GM19239 (cell line): ENCODE results near the gene GALNT7.
"Not testable (repeated sequence)": the region's sequence is repeated elsewhere in the genome, so short reads cannot be mapped to it uniquely, and the experiment has no call there.

Experiments used
- DNase-seq: peaks from one replicate; pipeline ENCODE4 v3.0.0; 2011; ENCODE audit warnings: low spot score; ENCODE audit not compliant: insufficient read length
- FAIRE-seq: peaks from 2 replicates; lab custom pipeline; 2011; peaks lifted over from hg19 to GRCh38; lab: Jason Lieb, UNC

Gene GALNT7

GRCh38 chr4:173192375-173193162 is 24.0 kb downstream of the GALNT7 start:
- FAIRE-seq (peak; percentile 66), DNase-seq (no peak)

GRCh38 chr4:173194157-173194556 is 25.5 kb downstream of the GALNT7 start:
- FAIRE-seq = no peak
- DNase-seq = no peak

GRCh38 chr4:173195109-173195508 is 26.5 kb downstream of the GALNT7 start:
- FAIRE-seq (no peak), DNase-seq (no peak)

- no peak for DNase-seq
- no peak for FAIRE-seq
Measured at GRCh38 chr4:173199553-173199952, 30.9 kb downstream of the GALNT7 start.

- DNase-seq (no peak), FAIRE-seq (no peak)
Measured at GRCh38 chr4:173200103-173200884, 31.7 kb downstream of the GALNT7 start.

GRCh38 chr4:173202395-173202794 is 33.8 kb downstream of the GALNT7 start:
- no peak for FAIRE-seq
- no peak for DNase-seq

GRCh38 chr4:173205656-173206055 is 37.0 kb downstream of the GALNT7 start:
- DNase-seq (no peak), FAIRE-seq (no peak)

GRCh38 chr4:173208420-173208819 is 39.8 kb downstream of the GALNT7 start:
- FAIRE-seq = no peak
- DNase-seq = no peak

GRCh38 chr4:173211222-173211621 is 42.6 kb downstream of the GALNT7 start:
- FAIRE-seq (no peak), DNase-seq (no peak)

GRCh38 chr4:173211838-173212237 is 43.2 kb downstream of the GALNT7 start:
- no peak for FAIRE-seq
- no peak for DNase-seq

GRCh38 chr4:173212379-173212778 is 43.8 kb downstream of the GALNT7 start:
- DNase-seq = no peak
- FAIRE-seq = no peak

- DNase-seq (no peak), FAIRE-seq (no peak)
Measured at GRCh38 chr4:173213296-173213695, 44.7 kb downstream of the GALNT7 start.

- no peak for DNase-seq
- FAIRE-seq = no peak
Measured at GRCh38 chr4:173214231-173214630, 45.6 kb downstream of the GALNT7 start.

GRCh38 chr4:173214661-173215060 is 46.0 kb downstream of the GALNT7 start:
- FAIRE-seq = no peak

GRCh38 chr4:173217075-173217474 is 48.5 kb downstream of the GALNT7 start:
- FAIRE-seq (no peak), DNase-seq (no peak)

More at GRCh38 chr4:173214661-173215060, 46.0 kb downstream of the GALNT7 start:
- DNase-seq = no peak

GRCh38 chr4:173217727-173218126 is 49.1 kb downstream of the GALNT7 start:
- no peak for DNase-seq
- FAIRE-seq = no peak

GRCh38 chr4:173218411-173219125 is 50.0 kb downstream of the GALNT7 start:
- FAIRE-seq = no peak
- DNase-seq = no peak

- DNase-seq, FAIRE-seq: not testable (repeated sequence)
Measured at GRCh38 chr4:173219126-173219437, 50.5 kb downstream of the GALNT7 start.

- FAIRE-seq (no peak), DNase-seq (no peak)
Measured at GRCh38 chr4:173223743-173224142, 55.1 kb downstream of the GALNT7 start.

- FAIRE-seq = no peak
Measured at GRCh38 chr4:173226401-173226888, 57.8 kb downstream of the GALNT7 start.

GRCh38 chr4:173227756-173228155 is 59.1 kb downstream of the GALNT7 start:
- FAIRE-seq = no peak
- no peak for DNase-seq

More at GRCh38 chr4:173226401-173226888, 57.8 kb downstream of the GALNT7 start:
- DNase-seq = no peak
